ENCODE measurements around the gene ZNF619.
A peak's percentile ranks its signal among the peaks of the same experiment; 100 is the strongest.
"Not testable (repeated sequence)": the region's sequence is repeated elsewhere in the genome, so short reads cannot be mapped to it uniquely, and the experiment has no call there.

The ZNF619 gene

DNA sequence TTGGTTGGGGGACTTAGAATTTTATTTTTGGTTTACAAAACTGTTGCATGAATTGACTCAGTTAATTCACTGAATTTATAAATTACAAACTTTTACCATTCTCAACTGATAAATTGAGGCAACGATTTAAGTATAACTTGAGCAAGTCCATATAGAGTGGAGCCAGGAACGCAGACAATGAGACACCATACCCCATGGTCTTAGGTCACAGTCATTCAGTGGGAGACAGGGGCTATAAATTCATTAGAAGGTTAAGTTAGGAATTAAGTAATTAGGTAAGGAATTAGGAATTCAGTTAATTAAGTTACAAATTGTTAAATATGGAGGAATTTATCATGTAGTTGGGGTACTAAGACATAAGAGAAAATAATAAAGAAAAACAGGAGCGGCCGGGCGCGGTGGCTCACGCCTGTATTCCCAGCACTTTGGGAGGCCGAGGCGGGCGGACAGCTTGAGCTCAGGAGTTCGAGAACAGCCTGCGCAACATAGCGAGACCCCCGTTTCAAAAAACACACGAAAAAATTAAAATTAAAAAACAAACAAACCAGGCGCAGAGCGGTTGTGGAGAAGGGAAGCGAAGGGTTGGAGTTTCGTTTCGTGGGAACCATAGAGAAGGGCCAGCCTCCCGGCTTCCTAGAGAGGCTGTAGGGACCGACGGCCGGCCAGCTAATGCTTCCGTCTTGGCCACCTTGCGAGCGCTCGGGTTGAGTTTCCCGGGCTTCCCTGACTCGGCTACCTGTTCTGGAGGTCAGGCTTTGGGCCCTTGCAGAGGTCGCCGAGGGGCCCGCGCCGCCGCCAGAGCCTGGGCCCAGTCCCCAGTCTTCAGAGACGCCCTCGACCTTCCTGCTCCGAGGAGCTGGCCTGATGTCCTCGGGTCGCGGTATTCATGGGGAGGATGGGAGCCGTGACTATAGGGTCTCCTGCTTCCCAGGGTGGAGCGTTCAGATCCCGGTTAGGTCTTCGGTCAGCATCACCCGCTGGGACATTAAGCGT lies at the start of gene ZNF619:
ZNF619 (plus strand) TSS at position 645 of the 993 bp plus-strand sequence. CDS start 858 bp downstream, outside the sequence.
- DNase-seq: peak; percentile 37

- no peak for DNase-seq
Measured at GRCh38 chr3:40432793-40433192, 44.1 kb upstream of the ZNF619 start.

- DNase-seq: no peak
Measured at GRCh38 chr3:40437889-40438288, 39.0 kb upstream of the ZNF619 start.

DNA sequence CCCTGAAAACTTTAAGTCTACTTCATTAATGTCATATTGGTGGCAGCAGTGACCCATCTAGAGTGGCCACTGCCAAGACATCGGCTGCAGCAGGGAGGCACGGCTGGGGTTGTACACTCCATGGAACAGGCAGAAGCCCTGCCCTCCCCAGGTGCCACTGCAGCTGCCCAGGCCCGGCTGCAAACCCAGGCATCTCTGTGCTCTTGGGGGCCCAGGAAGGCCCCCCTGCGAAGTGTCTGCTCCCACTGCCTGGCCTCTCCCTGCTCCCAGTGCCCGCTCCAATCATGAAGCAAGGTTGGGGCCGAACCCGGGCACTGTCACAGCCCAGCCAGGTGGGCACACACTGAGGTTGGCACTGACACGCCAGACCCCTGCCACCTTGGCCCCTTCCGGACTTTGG lies 31.9 kb upstream of the ZNF619 start:
- DNase-seq: no peak

- no peak for DNase-seq
Measured at GRCh38 chr3:40445880-40446279, 31.0 kb upstream of the ZNF619 start.

DNA sequence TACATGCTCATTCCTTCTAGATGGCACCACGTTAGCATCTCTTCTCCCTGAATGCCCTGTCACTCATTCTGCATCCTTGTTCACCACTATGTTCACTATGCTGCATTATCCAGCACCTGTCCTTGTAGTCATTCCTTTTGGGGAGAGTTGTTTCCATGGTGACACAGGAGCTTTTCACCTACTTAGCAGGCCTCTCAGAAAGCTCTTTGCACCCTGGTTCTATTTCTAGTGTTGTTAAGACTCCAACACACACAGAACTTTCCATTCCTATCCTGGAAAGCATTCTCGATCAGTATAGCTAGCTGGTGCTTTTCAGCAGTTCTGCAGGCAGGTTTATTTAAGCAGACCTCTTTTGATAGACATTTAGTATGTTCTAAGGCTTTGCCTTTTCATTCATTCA lies 26.5 kb upstream of the ZNF619 start:
- no peak for DNase-seq

GRCh38 chr3:40451551-40451950 lies 25.4 kb upstream of the ZNF619 start:
- DNase-seq: no peak

GRCh38 chr3:40452057-40452456 lies 24.9 kb upstream of the ZNF619 start:
- DNase-seq: no peak

- no peak for DNase-seq
Measured at GRCh38 chr3:40452562-40452875, 24.4 kb upstream of the ZNF619 start.

DNA sequence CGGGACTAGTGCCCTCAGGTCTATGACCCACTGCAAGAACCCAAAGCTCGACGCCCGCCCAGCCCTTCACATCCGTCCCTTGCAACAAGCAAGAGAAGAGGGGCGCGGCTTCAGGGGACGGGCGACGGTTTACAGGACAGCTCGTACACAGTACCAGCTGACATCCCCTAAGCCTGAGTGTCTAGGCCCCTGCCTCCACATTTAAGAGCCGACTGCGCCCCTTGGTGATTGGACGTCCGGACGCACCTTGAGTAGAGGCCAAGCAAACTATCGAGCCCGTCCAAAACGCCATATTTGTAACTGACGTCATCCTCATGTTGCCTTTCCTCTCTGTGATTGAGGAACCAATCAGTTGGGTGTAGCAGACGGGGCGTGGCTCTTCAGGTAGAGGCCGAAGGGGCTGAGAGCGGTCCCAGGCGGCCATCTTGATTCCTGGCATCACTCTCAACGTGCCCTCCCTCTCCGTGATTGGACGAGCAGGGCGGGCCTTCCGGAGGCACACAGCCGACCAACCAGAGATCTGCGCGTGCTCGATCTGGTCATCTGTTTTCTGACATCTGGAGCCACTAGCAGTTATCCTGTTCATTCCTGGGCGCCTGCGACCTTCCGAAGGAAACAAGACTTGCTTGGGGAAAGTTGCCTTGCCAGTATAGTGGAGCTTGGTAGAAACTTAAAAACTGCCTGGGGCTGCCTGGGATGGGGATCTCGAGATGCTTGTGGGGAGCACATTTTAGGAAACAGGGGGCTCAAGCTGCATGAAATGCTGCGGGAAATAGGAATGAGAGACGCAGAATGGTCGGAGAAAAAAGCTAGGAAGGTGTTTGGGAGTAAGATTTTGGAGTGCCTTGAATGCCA lies 23.8 kb upstream of the ZNF619 start:
- DNase-seq: peak; percentile 95

- no peak for DNase-seq
Measured at GRCh38 chr3:40453933-40454332, 23.0 kb upstream of the ZNF619 start.

DNA sequence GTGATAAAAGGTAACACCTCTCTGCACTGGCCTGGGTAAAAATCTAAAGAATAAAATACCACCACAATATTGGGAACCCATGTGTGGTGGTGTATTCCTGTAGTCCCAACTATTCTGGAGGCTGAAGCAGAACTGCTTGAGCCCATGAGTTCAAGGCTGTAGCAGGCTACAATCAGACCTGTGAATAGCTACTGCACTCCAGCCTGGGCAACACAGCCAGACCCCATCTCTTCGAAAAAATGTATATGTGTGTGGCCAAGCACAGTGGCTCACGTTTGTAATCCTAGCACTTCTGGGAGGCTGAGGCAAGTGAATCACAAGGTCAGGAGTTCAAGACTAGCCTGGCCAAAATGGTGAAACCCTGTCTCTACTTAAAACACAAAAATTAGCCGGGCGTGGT lies 21.6 kb upstream of the ZNF619 start:
- no peak for DNase-seq

GRCh38 chr3:40456279-40456939 lies 20.5 kb upstream of the ZNF619 start:
- DNase-seq: no peak

GRCh38 chr3:40456940-40457823 lies 19.7 kb upstream of the ZNF619 start, which contains the start of gene RPL14:
RPL14 (plus strand) TSS chr3:40457339; CDS start chr3:40457472, 133 bp downstream.
- DNase-seq: peak; percentile 74

DNA sequence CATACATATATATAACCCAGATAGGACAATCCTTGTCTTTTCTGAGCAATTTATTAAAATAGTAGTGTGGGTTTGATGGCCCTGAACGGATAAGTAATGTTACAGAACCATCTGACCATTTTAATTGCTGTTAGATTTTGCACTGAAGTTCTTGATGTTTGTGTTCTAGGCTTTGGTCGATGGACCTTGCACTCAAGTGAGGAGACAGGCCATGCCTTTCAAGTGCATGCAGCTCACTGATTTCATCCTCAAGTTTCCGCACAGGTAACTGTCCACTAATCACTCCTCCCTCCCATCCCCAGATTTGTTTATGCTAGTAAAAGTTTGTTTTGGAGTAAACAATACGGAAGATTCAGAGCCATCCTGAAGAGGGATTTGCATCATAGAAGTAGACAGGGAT lies 18.4 kb upstream of the ZNF619 start:
- no peak for DNase-seq

DNA sequence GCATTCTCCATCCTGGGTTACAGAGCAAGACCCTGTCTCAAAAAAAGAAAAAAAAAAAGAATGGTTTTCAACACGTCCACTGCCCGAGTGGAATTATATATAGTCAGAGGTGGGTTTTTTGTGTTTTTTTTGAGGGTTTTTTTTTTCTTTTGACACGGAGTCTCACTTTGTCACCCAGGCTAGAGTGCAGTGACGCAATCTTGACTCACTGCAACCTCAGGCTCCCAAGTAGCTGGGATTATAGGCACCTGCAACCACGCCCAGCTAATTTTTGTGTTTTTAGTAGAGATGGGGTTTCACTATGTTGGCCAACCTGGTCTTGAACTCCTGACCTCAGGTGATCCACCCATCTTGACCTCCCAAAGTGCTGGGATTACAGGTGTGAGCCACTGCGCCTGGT lies 16.4 kb upstream of the ZNF619 start:
- not testable (repeated sequence) for DNase-seq

DNA sequence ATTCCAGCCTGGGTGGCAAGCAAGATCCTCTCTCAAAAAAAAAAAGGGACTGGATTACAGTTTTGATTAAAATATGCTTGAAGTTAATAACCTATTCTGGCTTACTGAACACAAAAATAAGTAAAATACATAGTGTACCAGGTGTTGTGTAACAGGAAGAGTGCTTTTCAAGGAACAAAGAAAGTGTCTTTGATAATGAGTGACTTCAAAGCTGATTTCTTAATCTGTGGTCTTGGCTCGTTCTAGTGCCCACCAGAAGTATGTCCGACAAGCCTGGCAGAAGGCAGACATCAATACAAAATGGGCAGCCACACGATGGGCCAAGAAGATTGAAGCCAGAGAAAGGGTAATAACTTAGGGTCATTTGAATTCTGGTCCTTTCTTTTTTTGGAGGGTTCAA lies 15.8 kb upstream of the ZNF619 start:
- no peak for DNase-seq

- DNase-seq: not testable (repeated sequence)
Measured at GRCh38 chr3:40462838-40463237, 14.1 kb upstream of the ZNF619 start.

GRCh38 chr3:40463579-40463978 lies 13.3 kb upstream of the ZNF619 start:
- no peak for DNase-seq

DNA sequence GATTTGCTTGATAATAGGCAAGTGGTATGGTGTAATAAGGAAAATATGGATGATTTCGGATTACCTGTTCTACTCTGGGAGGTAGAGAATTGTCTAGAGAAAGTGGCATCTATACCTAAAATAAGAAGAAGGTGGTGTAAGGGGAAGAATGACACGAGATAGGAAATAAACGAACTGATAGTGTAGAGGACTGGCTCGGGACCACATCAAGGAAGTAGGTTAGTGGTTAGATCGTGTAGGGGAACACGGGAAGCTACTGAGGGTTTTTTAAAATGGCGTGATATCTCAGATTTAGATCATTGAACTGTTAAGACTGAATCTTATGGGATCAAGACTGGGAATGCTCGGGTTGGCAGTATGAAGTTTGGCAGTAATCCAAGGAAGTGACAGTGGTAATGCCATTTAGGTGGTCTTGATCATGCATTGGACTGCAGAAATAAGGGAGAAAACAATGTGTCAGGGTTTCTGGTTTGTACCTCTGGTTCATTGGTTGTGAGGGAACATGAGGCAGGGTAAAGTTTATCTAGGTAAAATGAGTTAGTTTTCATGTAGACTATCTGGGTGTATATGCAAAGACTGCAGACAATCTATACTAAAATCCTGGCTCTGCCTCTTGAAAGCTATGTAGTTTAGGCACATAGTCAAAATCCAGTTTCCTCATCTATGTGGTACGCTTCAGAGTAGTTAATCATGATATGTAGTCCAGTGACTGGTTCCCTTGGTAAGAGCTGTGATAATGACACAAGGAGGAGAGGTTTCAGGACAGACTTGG lies 12.4 kb upstream of the ZNF619 start:
- DNase-seq: no peak

GRCh38 chr3:40465111-40465407 lies 11.9 kb upstream of the ZNF619 start:
- DNase-seq: no peak

DNA sequence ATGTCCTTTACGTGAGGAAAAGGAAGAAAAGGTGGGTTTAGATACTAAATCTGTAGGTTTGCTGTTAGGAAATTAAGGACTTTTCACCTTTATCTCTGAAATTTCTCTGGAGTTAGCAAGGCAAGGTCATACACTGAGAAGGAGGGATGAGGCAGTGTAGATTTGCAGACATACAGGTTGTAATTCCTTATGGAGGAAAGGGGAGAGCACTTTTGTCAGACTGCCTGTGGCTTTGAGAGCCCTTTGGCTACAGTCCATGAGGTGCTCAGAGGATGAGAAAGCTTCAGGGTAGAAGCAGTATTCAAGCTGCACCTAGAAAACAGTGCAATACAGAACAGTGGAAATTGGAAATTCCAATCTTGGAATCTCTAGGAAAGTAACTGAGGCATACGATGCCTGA lies 11.5 kb upstream of the ZNF619 start:
- DNase-seq: no peak
